ENCODE data around the gene STIL.
"Not testable (repeated sequence)": the region's sequence is repeated elsewhere in the genome, so short reads cannot be mapped to it uniquely, and the experiment has no call there.

STIL gene

DNA sequence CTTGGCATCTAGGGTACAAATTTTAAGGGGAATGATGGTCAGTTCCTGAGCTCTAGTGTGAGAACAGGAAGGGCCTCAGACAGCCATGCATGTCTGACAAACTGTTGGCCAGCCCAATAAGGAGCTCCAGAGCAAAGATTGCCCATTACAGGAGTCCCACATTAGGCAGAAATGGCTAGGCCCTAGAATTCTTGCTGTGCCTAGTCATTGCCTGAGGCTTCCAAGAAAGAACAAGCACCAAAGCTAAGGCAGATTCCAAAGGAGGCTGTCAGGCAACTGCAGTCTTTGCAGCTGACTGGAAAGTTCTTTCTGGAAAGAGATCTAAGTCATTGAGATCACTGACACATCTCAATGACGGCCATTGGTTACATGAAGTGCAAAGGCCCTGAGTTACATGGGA lies 3.9 kb upstream of the STIL start:
- peaks cover 1% of the 10 kb centered on the region; the same call in 1 of the 2 replicates for H3K36me3 ChIP-seq
- no peak overlapping the region for H3K4me3 ChIP-seq (ENCODE audit: low read depth, low read length)
- H3K9me3 ChIP-seq (ENCODE audit: severe bottlenecking) = no peaks in the 10 kb centered on the region
- DNase-seq = no peak
- TF ChIP-seq, protein P1, sequence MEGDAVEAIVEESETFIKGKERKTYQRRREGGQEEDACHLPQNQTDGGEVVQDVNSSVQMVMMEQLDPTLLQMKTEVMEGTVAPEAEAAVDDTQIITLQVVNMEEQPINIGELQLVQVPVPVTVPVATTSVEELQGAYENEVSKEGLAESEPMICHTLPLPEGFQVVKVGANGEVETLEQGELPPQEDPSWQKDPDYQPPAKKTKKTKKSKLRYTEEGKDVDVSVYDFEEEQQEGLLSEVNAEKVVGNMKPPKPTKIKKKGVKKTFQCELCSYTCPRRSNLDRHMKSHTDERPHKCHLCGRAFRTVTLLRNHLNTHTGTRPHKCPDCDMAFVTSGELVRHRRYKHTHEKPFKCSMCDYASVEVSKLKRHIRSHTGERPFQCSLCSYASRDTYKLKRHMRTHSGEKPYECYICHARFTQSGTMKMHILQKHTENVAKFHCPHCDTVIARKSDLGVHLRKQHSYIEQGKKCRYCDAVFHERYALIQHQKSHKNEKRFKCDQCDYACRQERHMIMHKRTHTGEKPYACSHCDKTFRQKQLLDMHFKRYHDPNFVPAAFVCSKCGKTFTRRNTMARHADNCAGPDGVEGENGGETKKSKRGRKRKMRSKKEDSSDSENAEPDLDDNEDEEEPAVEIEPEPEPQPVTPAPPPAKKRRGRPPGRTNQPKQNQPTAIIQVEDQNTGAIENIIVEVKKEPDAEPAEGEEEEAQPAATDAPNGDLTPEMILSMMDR (IDR thresholded peaks at IDR 0.05; ENCODE audit: low read depth, low read length) = no peak
- no peaks in the 10 kb centered on the region for H3K27me3 ChIP-seq (ENCODE audit: insufficient read depth, low read depth, severe bottlenecking)
- no peak overlapping the region for H3K27ac ChIP-seq

DNA sequence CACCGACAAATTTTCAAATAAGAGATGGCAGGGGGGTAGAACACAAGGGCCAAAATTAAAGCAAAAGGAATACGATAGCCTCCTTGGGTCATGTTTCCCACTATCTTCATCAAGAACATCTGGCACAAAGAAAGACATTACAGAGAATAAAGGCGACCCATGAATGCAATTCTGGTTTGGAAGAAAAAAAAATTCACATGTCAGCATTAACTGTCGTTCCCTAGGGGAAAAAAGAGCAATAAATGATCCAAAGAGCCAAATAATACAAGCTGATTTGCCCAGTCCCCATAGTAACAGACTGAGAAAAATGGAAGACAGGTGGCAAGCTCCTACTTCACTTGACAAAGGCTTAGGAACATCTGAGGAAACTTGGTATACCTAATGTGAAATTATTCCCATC lies 4.5 kb downstream of the STIL start:
- peaks cover 43% of the 10 kb centered on the region for H3K36me3 ChIP-seq
- DNase-seq = no peak
- TF ChIP-seq, protein P1 (IDR thresholded peaks at IDR 0.05; ENCODE audit: low read depth, low read length) = no peak
- no peak overlapping the region for H3K27ac ChIP-seq
- no peaks in the 10 kb centered on the region for H3K27me3 ChIP-seq (ENCODE audit: insufficient read depth, low read depth, severe bottlenecking)
- no peaks in the 10 kb centered on the region for H3K9me3 ChIP-seq (ENCODE audit: severe bottlenecking)
- H3K4me3 ChIP-seq (ENCODE audit: low read depth, low read length) = no peak overlapping the region

DNA sequence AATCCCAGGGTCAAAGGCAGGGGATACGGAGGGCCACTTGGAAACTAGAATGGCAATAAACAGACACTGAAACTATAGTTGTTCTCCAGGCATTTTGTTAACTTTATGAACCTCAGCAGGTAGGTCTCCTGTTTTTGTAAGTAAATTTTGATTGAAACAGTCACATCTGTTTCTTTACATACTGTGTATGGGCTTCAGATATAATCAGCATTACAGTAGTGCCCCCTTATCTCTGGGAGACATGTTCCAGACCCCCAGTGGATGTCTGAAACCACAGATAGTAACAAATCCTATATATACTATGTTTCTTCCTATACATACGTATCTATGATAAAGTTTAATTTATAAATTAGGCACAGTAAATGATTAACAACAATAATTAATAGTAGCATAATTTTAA lies 11.5 kb downstream of the STIL start:
- H3K36me3 ChIP-seq = peaks cover 74% of the 10 kb centered on the region
- DNase-seq = no peak
- no peak overlapping the region for H3K4me3 ChIP-seq (ENCODE audit: low read depth, low read length)

DNA sequence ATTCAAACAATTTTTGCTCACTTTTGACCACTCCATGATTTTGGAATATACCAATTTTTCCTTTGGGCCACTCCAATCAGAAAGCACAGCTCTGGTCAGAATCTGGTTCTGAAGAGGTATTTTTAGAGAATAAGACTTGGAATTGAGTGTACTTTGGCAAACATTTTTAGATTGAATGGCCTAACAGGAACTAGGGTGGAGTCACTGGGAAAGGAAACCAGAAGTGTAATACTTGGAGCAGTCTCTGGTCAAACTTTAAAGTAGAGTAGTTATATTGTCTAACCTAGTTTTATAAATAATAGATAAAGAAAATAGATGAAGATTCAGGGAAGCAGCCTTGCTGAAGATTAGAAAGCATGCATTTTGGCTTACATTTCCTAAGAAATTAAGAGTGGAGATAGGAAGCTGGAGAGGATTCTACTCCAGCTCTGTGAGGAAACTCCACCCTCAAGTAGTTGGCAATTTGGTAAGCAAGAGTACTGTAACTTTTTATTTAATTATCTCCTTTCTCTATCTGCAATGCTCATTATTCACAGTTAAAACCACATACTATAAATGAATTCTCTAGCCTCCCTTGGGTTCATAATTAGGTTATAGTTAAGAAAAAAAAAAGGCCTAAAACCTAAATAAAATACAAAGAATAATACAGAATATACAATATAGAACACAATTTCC lies 15.8 kb downstream of the STIL start:
- H3K27me3 ChIP-seq (ENCODE audit: insufficient read depth, low read depth, severe bottlenecking) = no peaks in the 10 kb centered on the region
- no peaks in the 10 kb centered on the region for H3K9me3 ChIP-seq (ENCODE audit: severe bottlenecking)
- DNase-seq = no peak
- H3K27ac ChIP-seq = no peak overlapping the region
- TF ChIP-seq, protein P1 (IDR thresholded peaks at IDR 0.05; ENCODE audit: low read depth, low read length) = no peak
- H3K4me3 ChIP-seq (ENCODE audit: low read depth, low read length) = no peak overlapping the region
- H3K36me3 ChIP-seq = peaks cover 65% of the 10 kb centered on the region

More for the DNA sequence above, 11.5 kb downstream of the STIL start:
- Histone ChIP-seq H3K9me3 (ENCODE audit: severe bottlenecking) (no peaks in the 10 kb centered on the region), H3K27ac (no peak overlapping the region), H3K27me3 (ENCODE audit: insufficient read depth, low read depth, severe bottlenecking) (no peaks in the 10 kb centered on the region)
- TF ChIP-seq, protein P1 (IDR thresholded peaks at IDR 0.05; ENCODE audit: low read depth, low read length) = no peak

DNA sequence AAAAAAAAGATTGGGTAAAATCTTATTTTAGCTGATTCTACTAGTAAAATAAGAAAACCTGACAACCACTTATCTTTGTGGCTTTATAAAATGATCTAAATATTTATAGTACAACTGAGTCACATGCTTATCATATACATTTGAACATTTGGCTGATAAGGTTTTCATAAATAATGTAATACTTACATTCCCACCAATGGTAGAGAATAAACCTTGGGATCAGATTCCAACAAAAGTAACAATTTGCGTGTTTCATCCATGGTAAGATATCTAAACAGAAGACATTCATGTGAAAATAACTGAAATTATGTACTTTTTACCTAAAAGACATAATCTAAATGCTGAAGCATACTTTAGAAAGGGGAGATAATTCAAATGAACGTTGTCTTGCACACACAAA lies 18.4 kb downstream of the STIL start:
- DNase-seq = no peak
- no peaks in the 10 kb centered on the region for H3K27me3 ChIP-seq (ENCODE audit: insufficient read depth, low read depth, severe bottlenecking)
- H3K36me3 ChIP-seq = peaks cover 55% of the 10 kb centered on the region

DNA sequence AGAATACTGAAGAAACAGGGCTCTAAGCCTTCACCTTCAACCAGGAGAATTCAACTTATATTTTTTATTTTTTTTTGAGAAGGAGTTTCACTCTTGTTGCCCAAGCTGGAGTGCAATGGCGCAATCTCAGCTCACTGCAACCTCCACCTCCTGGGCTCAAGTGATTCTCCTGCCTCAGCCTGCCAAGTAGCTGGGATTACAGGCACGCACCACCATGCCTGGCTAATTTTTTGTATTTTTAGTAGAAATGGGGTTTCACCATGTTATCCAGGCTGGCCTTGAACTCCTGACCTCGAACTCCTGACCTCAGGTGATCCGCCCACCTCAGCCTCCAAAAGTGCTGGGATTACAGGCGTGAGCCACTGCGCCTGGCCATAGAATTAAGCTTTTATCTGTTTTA lies 19.1 kb downstream of the STIL start:
- H3K36me3 ChIP-seq = peaks cover 50% of the 10 kb centered on the region

More for the DNA sequence above, 18.4 kb downstream of the STIL start:
- Histone ChIP-seq H3K27ac (no peak overlapping the region), H3K4me3 (ENCODE audit: low read depth, low read length) (no peak overlapping the region), H3K9me3 (ENCODE audit: severe bottlenecking) (no peaks in the 10 kb centered on the region)
- TF ChIP-seq, protein P1 (IDR thresholded peaks at IDR 0.05; ENCODE audit: low read depth, low read length) = no peak

DNA sequence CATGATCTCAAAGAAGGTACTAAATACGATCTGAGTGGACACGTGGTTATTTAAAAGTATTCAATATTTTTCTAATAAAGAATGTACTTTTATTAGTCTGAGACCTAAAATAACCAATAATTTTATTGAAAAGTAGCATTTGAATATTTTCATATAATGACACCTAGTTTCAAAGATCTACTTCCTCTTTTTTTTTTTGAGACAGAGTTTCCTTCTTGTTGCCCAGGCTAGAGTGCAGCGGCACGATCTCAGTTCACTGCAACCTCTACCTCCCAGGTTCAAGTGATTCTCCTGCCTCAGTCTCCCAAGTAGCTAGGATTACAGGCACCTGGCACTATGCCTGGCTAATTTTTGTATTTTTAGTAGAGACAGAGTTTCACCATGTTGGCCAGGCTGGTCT lies 25.8 kb downstream of the STIL start:
- H3K36me3 ChIP-seq = peaks cover 56% of the 10 kb centered on the region

More for the DNA sequence above, 19.1 kb downstream of the STIL start:
- H3K9me3 ChIP-seq (ENCODE audit: severe bottlenecking); H3K4me3 ChIP-seq (ENCODE audit: low read depth, low read length); H3K27ac ChIP-seq; DNase-seq; H3K27me3 ChIP-seq (ENCODE audit: insufficient read depth, low read depth, severe bottlenecking): not testable (repeated sequence)

More for the DNA sequence above, 25.8 kb downstream of the STIL start:
- not testable (repeated sequence) for DNase-seq; H3K27me3 ChIP-seq (ENCODE audit: insufficient read depth, low read depth, severe bottlenecking); H3K27ac ChIP-seq; H3K4me3 ChIP-seq (ENCODE audit: low read depth, low read length); H3K9me3 ChIP-seq (ENCODE audit: severe bottlenecking)
